C4-2B (cell line): ENCODE data around the gene TRAF3IP1.

Experiments used
- CTCF ChIP-seq: fragments of 450-650 bp; conservative IDR thresholded peaks from 2 replicates; pipeline ENCODE4 v1.5.1; 2017; ENCODE audit warnings: mild to moderate bottlenecking
- ZFX ChIP-seq: fragments of 450-650 bp; IDR thresholded peaks from 2 replicates; pipeline ENCODE4 v1.6.1; 2017

DNA sequence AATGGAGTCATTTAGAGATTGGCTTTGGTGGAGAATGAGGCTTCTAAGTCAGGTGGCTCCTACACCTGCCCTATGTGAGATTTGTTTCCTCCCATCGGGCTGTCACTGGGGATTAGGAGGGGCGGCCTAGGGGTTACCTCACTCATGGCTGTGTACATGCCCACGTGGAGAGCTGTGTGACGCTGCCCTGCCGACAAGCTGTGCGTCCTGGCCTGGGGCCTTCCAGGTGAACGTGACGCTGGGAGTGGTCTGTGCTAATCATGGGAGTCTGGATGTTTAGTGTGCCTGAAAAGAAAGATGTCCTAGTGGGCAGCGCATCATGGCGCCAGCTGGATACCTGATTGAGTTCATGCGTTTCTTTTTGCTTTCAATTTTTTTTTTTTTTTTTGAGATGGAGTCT is 120.4 kb downstream of the TRAF3IP1 start:
- TF ChIP-seq CTCF (no peak), ZFX (no peak)
